NCI-H748 (cell line): ENCODE results near the gene UGT2B15.
"Not testable (repeated sequence)": the region's sequence is repeated elsewhere in the genome, so short reads cannot be mapped to it uniquely, and the experiment has no call there.

Experiments used
- DNase-seq: peaks from one replicate; lab custom pipeline; 2025; ENCODE audit not compliant: unreplicated experiment; lab: John Stamatoyannopoulos, UW

Gene UGT2B15

GRCh38 chr4:68670479-68670939 is at the start of gene UGT2B15:
Gene UGT2B15 (minus strand): TSS chr4:68670652. CDS start chr4:68670618, 34 bp downstream.
- not testable (repeated sequence) for DNase-seq

- DNase-seq: no peak
Observed at GRCh38 chr4:68719075-68719473, 48.6 kb upstream of the UGT2B15 start.

- no peak for DNase-seq
Observed at GRCh38 chr4:68718447-68719074, 48.1 kb upstream of the UGT2B15 start.

DNA sequence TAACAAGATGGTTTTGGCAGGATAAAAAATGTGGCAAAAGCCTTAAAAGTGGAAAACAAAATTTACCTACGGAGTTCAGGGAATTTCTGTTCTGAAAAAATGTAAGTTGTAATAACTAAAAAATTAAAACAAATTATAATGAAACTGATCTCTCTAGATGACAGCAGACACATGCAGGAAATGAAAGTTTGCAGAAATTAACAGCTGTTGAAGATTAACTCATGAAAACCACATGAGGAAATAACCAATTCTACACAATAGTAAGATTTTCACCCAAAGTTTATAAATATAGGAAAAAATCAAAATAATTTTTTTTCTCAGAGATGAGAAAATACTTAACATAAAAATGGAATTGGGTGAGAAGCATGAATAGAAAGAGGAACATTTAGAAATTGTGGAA is 47.5 kb upstream of the UGT2B15 start:
- DNase-seq: no peak

- DNase-seq: no peak
Observed at GRCh38 chr4:68714400-68714799, 43.9 kb upstream of the UGT2B15 start.

DNA sequence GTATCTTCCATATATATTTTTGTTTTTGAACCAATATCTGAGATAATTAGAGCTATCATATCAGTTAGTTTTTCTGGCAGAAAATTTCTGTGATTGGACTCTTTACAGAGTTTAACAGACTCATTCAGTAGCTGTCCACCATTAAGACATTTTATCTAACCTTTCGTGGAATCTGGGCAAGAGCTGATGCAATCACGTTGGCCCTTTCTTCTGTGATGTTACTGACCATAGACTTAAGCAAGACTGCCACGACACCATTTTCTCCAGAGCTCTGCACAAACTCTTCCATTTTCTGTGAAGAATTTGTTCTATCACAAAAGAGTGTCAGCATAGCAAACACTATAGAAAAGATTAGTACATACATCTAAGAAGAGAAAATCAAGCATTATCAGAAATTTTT is 41.8 kb upstream of the UGT2B15 start:
- no peak for DNase-seq

GRCh38 chr4:68708566-68708965 is 38.1 kb upstream of the UGT2B15 start:
- no peak for DNase-seq

- not testable (repeated sequence) for DNase-seq
Observed at GRCh38 chr4:68703168-68703567, 32.7 kb upstream of the UGT2B15 start.

DNA sequence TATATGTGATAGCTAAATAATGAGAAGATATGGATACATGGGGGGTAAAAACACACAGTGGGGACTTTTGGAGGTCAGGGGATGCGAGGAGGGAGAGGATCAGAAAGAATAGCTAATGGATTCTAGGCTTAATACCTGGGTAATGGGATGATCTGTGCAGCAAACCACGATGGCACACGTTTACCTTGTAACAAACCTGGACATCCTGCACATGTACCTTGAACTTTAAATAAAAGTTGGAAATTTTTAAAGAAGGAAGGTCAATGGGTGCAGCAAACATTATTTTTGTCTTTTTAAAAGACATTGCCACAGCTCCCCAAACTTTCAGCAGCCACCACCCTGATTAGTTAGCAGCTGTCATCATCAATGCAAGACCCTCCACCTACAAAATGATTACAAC is 29.7 kb upstream of the UGT2B15 start:
- DNase-seq: no peak

DNA sequence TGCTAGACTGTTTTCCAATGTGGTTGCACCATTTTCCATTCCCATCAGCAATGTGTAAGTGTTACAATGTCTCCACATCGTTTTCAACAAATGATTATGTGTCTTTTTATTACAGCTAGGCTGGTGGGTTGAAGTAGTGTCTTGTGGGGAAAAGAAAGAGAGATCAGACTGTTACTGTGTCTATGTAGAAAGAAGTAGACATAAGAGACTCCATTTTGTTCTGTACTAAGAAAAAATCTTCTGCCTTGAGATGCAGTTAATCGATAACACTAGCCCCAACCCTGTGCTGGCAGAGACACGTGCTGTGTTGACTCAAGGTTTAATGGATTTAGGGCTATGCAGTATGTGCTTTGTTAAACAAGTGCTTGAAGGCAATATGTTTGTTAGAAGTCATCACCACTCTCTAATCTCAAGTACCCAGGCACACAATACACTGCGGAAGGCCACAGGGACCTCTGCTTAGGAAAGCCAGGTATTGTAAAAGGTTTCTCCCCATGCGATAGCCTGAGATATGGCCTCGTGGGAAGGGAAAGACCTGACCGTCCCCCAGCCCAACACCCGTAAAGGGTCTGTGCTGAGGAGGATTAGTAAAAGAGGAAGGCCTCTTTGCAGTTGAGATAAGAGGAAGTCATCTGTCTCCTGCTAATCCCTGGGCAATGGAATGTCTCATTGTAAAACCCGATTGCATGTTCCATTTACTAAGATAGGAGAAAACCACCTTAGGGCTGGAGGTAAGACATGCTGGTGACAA is 23.0 kb upstream of the UGT2B15 start:
- peak; percentile 44 for DNase-seq

DNA sequence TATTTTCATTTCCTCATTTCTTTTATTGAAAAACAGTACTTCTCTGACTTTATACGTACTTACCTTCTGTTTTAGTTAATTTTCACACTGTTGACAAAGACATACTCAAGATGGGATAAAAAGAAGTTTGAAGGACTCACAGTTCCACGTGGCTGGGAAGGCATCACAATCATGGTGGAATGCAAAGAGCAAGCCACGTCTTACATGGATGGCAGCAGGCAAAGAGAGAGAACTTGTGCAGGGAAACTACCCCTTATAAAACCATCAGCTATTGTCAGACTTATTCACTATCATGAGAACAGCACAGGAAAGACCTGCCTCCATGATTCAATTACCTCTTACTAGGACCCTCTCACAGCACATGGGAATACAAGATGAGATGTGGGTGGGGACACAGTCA is 20.7 kb upstream of the UGT2B15 start:
- DNase-seq: no peak

GRCh38 chr4:68683034-68683433 is 12.6 kb upstream of the UGT2B15 start:
- DNase-seq: no peak

- peak; percentile 5 for DNase-seq
Observed at GRCh38 chr4:68681298-68681697, 10.8 kb upstream of the UGT2B15 start.

- no peak for DNase-seq
Observed at GRCh38 chr4:68673143-68673542, 2.7 kb upstream of the UGT2B15 start.

DNA sequence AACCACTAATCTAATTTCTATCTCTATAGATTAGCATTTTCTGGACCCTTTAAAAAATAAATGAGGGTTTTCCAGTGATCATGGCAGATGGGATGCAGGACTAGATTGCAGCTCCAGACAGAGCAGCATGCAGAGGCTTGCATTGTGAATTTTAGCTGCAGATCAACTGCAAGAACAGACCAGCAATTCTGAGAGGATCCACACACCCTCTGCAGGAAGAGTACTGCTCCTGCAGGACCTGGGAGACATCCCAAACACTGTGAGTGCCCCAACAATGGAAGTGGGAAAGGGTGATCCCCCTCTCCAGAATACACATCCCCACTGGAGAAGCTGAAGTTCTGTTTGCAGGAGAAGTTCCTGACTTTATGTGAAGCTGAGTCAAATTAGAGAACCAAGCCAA is 765 bp upstream of the UGT2B15 start:
- DNase-seq: not testable (repeated sequence)

- DNase-seq: not testable (repeated sequence)
Observed at GRCh38 chr4:68668537-68669163, 1.8 kb downstream of the UGT2B15 start.

DNA sequence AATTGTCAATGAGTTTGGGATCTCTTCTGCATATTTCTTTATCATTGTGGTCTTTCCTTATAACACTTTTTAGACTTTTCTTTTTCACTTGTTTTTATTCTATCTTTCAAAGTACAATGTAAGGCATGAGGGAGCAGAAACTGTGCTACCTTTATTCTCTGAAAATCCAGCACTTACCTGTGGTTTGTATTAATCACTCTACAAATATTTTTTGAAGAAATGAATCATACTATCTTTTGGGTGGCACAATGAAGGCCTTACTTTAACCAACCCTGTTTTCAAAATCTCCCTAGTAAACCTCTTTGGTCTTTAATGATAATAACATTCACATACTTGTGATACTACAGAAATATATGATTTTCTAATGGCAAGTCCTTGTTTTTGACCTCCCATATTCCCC is 2.9 kb downstream of the UGT2B15 start:
- not testable (repeated sequence) for DNase-seq

- peak; percentile 45 for DNase-seq
Observed at GRCh38 chr4:68664721-68665120, 5.7 kb downstream of the UGT2B15 start.

- DNase-seq: not testable (repeated sequence)
Observed at GRCh38 chr4:68662836-68663574, 7.4 kb downstream of the UGT2B15 start.

DNA sequence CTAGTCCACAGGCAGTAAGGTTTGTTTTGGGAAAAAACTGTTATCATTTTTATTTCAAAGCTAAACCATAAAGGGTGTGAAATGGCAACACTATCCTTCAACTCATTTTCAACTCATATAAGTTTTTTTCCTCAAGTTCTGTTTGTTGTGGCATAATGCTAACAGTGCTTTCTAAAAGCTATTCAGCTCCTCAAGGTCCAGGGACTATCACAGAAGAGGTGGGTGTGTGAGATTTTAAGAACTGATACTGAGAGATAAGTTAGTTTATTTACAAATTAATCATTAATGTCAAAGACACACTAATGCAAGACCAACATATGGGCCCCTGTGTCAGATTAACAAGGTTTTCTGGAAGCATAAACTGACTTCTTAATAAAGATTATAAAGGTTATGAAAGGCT is 11.8 kb downstream of the UGT2B15 start:
- no peak for DNase-seq

- not testable (repeated sequence) for DNase-seq
Observed at GRCh38 chr4:68657022-68657594, 13.3 kb downstream of the UGT2B15 start.
